Endodermal cell (in vitro differentiated cells): Measurements from ENCODE around the gene DPF3. TPM values are rescaled to one million over a fixed set of nuclear protein-coding genes. Genes with fewer than 3 reads are reported as not detected.

Experiments
- DNase-seq: peaks from one replicate; pipeline ENCODE4 v3.0.0-alpha.2; 2017
- H3K27ac ChIP-seq: 2 replicates; pipeline ENCODE4 v1.5.1; 2013; ENCODE audit warnings: mild to moderate bottlenecking, low read depth, low read length, moderate library complexity
- H3K27me3 ChIP-seq: 2 replicates; pipeline ENCODE4 v1.6.1; 2013; ENCODE audit warnings: mild to moderate bottlenecking, low read length, moderate library complexity; ENCODE audit not compliant: insufficient read depth, control insufficient read depth, poor library complexity, severe bottlenecking
- H3K36me3 ChIP-seq: 2 replicates; pipeline ENCODE4 v1.7.0; 2013; ENCODE audit warnings: mild to moderate bottlenecking, low read length, moderate library complexity; ENCODE audit not compliant: control insufficient read depth, insufficient read depth
- H3K4me1 ChIP-seq: one replicate; pipeline ENCODE4 v1.7.0; 2013; ENCODE audit warnings: low read length; ENCODE audit not compliant: control insufficient read depth, insufficient read depth
- H3K4me3 ChIP-seq: 2 replicates; pipeline ENCODE4 v1.5.1; 2013; ENCODE audit warnings: mild to moderate bottlenecking, low read length, moderate library complexity
- H3K9ac ChIP-seq: 2 replicates; pipeline ENCODE4 v1.6.1; 2013; ENCODE audit warnings: mild to moderate bottlenecking, low read length, moderate library complexity; ENCODE audit not compliant: poor library complexity, severe bottlenecking; ENCODE audit errors: extremely low read depth
- H3K9me3 ChIP-seq: 2 replicates; pipeline ENCODE4 v1.6.1; 2013; ENCODE audit warnings: mild to moderate bottlenecking, low read length, moderate library complexity; ENCODE audit not compliant: control insufficient read depth
- H3K27ac Mint-ChIP-seq: 2 replicates; pipeline ENCODE4 v1.8.0; 2020; ENCODE audit warnings: mixed read lengths
- H3K27me3 Mint-ChIP-seq: 2 replicates; pipeline ENCODE4 v1.8.0; 2021; ENCODE audit warnings: mild to moderate bottlenecking, mixed read lengths; ENCODE audit not compliant: insufficient read depth
- H3K36me3 Mint-ChIP-seq: 2 replicates; pipeline ENCODE4 v1.8.0; 2020; ENCODE audit warnings: low read depth, mixed read lengths
- H3K4me1 Mint-ChIP-seq: 2 replicates; pipeline ENCODE4 v1.8.0; 2020; ENCODE audit warnings: mixed read lengths
- H3K4me3 Mint-ChIP-seq: 2 replicates; pipeline ENCODE4 v1.8.0; 2020; ENCODE audit warnings: mild to moderate bottlenecking, moderate library complexity, mixed read lengths
- H3K9me3 Mint-ChIP-seq: 2 replicates; pipeline ENCODE4 v1.8.0; 2020; ENCODE audit warnings: mild to moderate bottlenecking, mixed read lengths
- WGBS, 2 experiments: methylation state at CpG; one replicate each; pipeline versions ENCODE4 v1.1.5 to v1.1.7; 2013; ENCODE audit warnings: missing lambda C conversion rate in 2 of 2, mixed read lengths in 1 of 2; ENCODE audit not compliant: insufficient coverage in 1 of 2, insufficient read length in 1 of 2; 5-methylcytosine and 5-hydroxymethylcytosine counted together
- total RNA-seq, 2 donors: library from RNA; stranded (reverse); fragmentation: NEBNext Ultra II Directional in 1 of 2; extraction: Animal tissue kit (Norgen Biotek cat#: 25700) in 1 of 2; gene quantifications; 2 replicates in 1 of 2; 3 replicates in 1 of 2; pipeline ENCODE4 v1.2.1, GENCODE V29; 2021
- TF ChIP-seq, protein P1 (sequence below): fragments of 200-600 bp; sonication (generic); conservative IDR thresholded peaks from 2 replicates; pipeline ENCODE4 v1.5.0; 2021; ENCODE audit warnings: antibody characterized with exemption, mild to moderate bottlenecking

The DPF3 gene
- total RNA-seq, 2 donors from 2014 or later = not detected

DNA sequence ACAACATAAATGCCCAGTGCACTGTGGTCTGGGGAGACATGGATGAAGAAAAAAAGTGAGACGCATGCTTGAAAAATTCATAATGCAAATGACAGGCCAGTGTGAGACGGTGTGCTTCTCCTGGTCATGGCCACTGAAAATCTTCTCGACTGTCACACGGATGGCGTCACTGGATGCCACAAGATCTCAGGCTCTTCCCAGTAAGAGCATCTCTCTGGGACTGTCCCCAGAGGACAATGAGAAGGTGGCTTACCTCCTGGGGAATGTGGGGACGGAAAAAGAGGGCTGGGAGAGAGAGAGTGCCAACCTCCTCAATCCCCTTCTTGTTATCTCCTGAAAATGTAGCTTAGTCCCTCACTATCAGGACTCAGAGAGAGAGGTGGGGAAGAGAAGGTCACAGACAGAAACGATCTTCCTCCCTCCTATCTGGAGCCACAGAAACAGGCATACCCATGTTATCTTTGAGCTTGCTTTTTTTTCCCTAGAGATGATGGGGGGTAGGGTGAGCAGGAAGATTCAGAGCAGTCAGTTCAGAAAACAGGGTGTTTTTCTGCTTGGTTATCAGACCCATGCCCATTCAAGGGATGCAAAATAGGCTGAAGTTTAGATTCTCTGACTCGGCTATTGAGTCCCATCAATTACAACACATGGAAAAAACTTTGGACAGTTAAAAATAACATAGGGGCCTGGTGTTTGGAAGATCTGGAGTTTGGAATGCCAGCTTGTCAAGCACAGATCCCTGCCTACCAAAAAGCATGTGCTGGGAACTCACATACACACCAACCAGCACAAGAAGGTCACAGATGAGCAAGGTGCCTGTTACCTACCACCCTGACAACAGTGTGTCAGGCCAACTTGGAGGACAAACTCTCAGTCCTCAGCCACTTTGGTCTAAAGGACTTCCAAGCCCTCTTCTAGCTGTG, 24.2 kb downstream of the DPF3 start:
- no peaks in the 10 kb centered on the region for H3K27me3 ChIP-seq
- TF ChIP-seq, protein P1, sequence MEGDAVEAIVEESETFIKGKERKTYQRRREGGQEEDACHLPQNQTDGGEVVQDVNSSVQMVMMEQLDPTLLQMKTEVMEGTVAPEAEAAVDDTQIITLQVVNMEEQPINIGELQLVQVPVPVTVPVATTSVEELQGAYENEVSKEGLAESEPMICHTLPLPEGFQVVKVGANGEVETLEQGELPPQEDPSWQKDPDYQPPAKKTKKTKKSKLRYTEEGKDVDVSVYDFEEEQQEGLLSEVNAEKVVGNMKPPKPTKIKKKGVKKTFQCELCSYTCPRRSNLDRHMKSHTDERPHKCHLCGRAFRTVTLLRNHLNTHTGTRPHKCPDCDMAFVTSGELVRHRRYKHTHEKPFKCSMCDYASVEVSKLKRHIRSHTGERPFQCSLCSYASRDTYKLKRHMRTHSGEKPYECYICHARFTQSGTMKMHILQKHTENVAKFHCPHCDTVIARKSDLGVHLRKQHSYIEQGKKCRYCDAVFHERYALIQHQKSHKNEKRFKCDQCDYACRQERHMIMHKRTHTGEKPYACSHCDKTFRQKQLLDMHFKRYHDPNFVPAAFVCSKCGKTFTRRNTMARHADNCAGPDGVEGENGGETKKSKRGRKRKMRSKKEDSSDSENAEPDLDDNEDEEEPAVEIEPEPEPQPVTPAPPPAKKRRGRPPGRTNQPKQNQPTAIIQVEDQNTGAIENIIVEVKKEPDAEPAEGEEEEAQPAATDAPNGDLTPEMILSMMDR = no peak
- H3K9me3 ChIP-seq = no peaks in the 10 kb centered on the region
- H3K9me3 Mint-ChIP-seq = peaks cover 22% of the 10 kb centered on the region
- peaks cover 7% of the 10 kb centered on the region for H3K4me1 ChIP-seq
- no peak for DNase-seq
- H3K27ac ChIP-seq = no peak overlapping the region
- H3K4me3 ChIP-seq = peak overlapping the region; percentile 30
- H3K9ac ChIP-seq = no peak overlapping the region
- peaks cover 7% of the 10 kb centered on the region for H3K27me3 Mint-ChIP-seq
- H3K36me3 Mint-ChIP-seq = no peaks in the 10 kb centered on the region
- H3K27ac Mint-ChIP-seq = peak overlapping the region; percentile 12
- WGBS, 2 experiments = 75 to 76% methylated on average over 6 to 8 of the region's 8 CpGs
- peaks cover 10% of the 10 kb centered on the region for H3K4me1 Mint-ChIP-seq
- no peak overlapping the region for H3K4me3 Mint-ChIP-seq
- no peaks in the 10 kb centered on the region for H3K36me3 ChIP-seq

DNA sequence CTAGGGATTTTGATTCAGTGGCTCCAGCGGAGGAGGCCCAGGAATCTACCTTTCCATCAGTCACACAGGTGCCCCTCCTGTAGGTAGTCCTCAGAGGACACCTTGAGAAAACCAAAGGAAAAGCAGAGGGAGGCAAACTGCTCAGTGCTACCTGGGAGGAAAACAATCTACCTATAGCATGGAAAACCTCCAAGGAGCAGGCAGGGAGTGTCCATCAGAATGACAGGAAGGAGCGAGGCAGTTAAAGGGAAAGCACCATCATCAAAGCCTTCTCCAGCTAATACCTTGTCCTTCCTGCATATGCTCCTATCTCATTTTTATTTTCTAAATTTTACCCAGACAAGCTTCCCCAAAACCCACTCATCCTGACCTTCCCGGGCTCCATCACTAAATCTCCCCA, 25.4 kb downstream of the DPF3 start:
- no peak overlapping the region for H3K27ac Mint-ChIP-seq
- no peak overlapping the region for H3K4me3 Mint-ChIP-seq
- Histone ChIP-seq H3K36me3 (no peaks in the 10 kb centered on the region), H3K4me1 (peaks cover 7% of the 10 kb centered on the region), H3K9me3 (no peaks in the 10 kb centered on the region), H3K9ac (no peak overlapping the region), H3K4me3 (no peak overlapping the region), H3K27me3 (no peaks in the 10 kb centered on the region), H3K27ac (no peak overlapping the region)
- TF ChIP-seq, protein P1 = no peak
- DNase-seq = no peak
- 85 to 93% methylated on average over 3 of the region's 3 CpGs for WGBS, 2 experiments
- H3K9me3 Mint-ChIP-seq = peaks cover 19% of the 10 kb centered on the region
- H3K4me1 Mint-ChIP-seq = peaks cover 10% of the 10 kb centered on the region
- H3K27me3 Mint-ChIP-seq = peaks cover 6% of the 10 kb centered on the region
- no peaks in the 10 kb centered on the region for H3K36me3 Mint-ChIP-seq

- no peaks in the 10 kb centered on the region for H3K9me3 Mint-ChIP-seq
- 89 to 98% methylated on average over 6 of the region's 6 CpGs for WGBS, 2 experiments
These were observed 29.1 kb downstream of the DPF3 start for GRCh38 chr14:72864712-72865365.

More at GRCh38 chr14:72864712-72865365, 29.1 kb downstream of the DPF3 start:
- Mint-ChIP-seq H3K36me3 (no peaks in the 10 kb centered on the region), H3K27ac (no peak overlapping the region), H3K27me3 (peaks cover 11% of the 10 kb centered on the region), H3K4me3 (no peak overlapping the region), H3K4me1 (peaks cover 6% of the 10 kb centered on the region)
- Histone ChIP-seq H3K9ac (no peak overlapping the region), H3K4me1 (no peaks in the 10 kb centered on the region), H3K36me3 (no peaks in the 10 kb centered on the region), H3K27me3 (no peaks in the 10 kb centered on the region), H3K4me3 (no peak overlapping the region), H3K9me3 (no peaks in the 10 kb centered on the region), H3K27ac (no peak overlapping the region)
- no peak for DNase-seq
- TF ChIP-seq, protein P1 = no peak
